HG02678 (cell line): ENCODE data around the gene TAS2R10.
"Not testable (repeated sequence)": the region's sequence is repeated elsewhere in the genome, so short reads cannot be mapped to it uniquely, and the experiment has no call there.

ENCODE experiments used
- ATAC-seq: cut with Tn5 transposase; IDR thresholded peaks from one replicate; pipeline ENCODE4 v1.9.1; 2021; ENCODE audit warnings: mild to moderate bottlenecking, moderate library complexity; ENCODE audit not compliant: unreplicated experiment

The TAS2R10 gene, protein sequence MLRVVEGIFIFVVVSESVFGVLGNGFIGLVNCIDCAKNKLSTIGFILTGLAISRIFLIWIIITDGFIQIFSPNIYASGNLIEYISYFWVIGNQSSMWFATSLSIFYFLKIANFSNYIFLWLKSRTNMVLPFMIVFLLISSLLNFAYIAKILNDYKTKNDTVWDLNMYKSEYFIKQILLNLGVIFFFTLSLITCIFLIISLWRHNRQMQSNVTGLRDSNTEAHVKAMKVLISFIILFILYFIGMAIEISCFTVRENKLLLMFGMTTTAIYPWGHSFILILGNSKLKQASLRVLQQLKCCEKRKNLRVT

DNA sequence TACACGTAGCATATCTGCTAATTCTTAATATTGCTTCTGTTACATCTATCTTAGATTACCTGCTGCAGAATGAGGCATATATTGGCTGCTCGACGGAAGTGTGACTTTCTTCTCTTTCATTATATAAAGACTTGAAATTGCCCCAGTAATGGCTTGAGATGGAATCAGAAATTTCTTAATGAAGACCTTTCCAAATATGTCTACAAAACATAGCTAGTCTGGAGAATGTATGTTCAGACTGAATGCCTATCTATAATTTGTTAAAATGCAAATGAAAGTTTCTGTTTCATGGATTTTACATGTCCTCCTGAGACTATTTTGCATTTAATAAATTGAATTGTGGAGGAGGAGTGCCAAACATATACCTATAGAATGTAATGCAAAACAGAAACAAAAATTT, at the start of gene TAS2R10:
TSS of gene TAS2R10 (minus strand) at position 101 of the 400 bp plus-strand sequence. CDS start at position 12, 89 bp downstream.
- ATAC-seq, result no peak

DNA sequence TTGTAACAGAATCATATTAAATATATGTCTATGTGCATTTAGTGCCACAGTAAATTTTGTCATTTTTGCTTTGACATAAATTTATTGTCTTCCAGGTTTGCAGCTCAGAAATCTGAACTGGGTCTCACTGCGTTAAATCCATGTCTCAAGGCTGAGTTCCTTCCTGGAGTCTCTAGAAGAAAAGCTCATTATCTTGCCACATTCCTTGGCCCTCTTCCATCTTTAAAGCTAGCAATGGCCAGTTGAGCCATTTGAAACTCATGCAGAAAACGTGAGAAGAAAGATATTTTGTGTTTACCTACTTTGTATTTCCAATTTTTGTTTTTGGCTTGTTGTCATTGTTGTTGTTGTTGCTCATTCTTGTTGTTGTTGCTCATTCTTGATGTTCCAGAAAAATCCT, 47.2 kb upstream of the TAS2R10 start:
- no peak for ATAC-seq

- no peak for ATAC-seq
Measured at GRCh38 chr12:10867381-10867780, 41.2 kb upstream of the TAS2R10 start.

DNA sequence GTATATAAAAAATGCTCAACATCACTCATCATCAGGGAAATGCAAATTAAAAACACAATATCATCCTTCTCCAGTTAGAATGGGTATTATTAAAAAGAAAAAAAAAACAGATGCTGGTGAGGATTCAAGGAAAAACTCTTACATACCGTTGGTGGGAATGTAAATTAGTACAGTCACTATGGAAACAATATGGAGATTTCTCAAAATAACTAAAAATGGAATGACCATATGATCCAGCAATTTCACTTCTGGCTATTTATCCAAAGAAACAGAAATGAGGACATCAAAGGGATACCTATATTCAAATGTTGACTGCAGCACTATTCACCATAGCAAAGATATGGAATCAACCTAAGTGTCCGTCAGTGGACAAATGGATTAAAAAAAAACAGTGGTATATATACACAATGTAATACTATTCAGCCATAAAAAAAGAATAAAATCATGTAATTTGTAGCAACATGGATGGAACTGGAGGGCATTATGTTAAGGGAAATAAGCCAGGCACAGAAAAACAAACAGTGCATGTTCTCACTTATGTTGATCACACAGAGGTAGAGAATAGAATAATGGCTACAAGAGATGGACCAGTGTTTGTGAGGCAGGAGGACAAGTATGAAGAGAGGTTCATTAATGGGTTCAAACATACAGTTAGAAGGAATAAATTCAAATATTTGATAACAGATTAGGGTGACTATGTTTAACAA, 37.5 kb upstream of the TAS2R10 start:
- no peak for ATAC-seq

DNA sequence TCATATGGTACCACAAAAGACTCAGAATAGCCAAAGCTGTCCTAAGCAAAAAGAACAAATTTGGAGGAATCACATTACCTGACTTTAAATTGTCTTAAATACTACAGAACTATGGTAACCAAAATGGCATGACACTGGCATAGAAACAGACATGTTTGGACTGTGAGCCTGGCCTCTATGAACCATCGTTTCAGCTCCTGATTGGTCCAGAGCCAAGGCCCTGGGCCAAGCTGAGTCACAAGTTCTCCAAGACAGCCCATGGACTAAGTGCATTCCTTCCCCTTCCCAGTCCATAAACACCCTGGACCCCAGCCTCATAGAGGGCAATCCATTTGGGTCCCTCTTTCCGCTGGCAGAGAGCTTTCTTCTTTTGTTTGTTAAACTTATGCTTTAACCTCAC, 35.2 kb upstream of the TAS2R10 start:
- no peak for ATAC-seq

DNA sequence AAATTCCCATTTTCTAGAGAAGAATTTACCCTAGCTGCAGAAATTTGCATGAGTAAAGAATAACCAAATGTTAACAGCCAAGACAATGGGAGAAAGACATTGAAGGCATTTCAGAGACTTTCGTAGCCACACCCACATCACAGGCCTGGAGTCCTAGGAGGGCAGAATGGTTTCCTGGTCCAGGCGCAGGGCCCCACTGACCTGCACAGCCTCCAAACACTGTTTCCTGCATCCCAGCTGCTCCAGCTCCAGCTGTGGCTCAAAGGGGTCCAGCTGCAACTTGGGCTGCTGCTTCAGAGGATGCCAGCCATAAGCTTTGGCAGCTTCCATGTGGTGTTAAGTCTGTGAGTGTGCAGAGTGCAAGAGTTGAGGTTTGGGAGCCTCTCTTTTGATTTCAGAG, 29.6 kb upstream of the TAS2R10 start:
- no peak for ATAC-seq

DNA sequence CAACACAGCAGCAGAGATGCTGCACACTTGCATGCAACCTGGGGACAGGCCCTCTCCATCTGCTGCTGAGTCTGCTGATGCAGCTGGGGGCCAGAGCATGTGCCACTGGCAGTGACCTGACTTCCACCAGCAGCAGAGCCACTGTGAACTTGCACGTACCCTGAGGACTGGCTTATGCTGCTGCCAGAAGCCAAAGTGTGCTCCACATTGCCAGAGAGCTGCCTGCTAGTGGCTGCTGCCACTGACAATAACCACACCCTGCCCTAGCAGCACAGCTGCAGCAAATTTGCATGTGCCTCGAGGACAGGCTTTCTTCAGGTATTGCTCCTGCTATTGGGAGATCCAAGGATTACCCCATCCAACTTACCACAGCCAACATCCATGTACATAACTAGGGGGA, 27.6 kb upstream of the TAS2R10 start:
- ATAC-seq, result no peak

GRCh38 chr12:10851243-10851858, 25.2 kb upstream of the TAS2R10 start:
- ATAC-seq, result no peak

DNA sequence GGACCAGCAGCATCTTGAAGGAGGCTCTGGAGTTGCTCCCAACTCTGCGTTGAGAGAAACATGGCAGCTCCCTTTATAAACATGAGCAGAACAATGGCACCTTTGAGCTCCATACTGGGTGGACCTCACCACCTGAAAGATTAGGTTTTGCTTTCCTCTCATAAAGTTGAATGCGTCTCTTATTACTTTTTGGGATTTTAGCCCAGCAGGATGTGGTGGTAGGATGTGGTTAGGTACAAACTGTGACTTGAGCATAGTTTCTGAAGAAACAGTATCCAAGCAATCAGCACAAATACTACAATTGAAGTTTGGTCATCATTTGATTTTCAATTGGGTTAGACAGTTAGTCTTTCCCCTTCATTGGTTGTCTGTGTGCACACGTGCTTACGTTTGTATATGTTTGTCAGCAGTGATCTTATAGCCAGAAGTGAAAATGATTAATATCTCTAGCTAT, 23.3 kb upstream of the TAS2R10 start, which contains the start of gene PRR4:
TSS of gene PRR4 (minus strand) at position 51 of the 454 bp plus-strand sequence. CDS start at position 13, 38 bp downstream.
- ATAC-seq, result no peak

- ATAC-seq, result no peak
Measured at GRCh38 chr12:10847744-10848143, 21.6 kb upstream of the TAS2R10 start.

DNA sequence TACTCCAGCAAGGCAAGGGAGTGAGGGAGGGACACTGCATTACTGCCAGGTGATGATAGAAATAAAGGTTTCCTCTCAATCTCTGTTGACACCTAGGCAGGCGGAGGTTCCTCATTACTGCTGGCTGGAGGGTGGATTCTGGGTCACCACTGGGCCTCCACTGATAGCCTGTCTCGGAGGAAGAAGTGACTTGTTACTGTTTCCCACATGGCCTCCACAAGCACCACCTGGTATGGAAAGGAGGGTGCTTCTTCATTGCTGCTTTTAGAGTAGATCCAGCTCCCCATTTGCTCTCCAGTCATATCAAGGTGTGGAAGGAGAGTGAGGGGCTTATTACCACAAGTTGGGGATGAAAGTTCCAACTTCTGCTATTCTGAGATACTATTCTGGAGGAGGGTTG, 16.7 kb upstream of the TAS2R10 start:
- no peak for ATAC-seq

DNA sequence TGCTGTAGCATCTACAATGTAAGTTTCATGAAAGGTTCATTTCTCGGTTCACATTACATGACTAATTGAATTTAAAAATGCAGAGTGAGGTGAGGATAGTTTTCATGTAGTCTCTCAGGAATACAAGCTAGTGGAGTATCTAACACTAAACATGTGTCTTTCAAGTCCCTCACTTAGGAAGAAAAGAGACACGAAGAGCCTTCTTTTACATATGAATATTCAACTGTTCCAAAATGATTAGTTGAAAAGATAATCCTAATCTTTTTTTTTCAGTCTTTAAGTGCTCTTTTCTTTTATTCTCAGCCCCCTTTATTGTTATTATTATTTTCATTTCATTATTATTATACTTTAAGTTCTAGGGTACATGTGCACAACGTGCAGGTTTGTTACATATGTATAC, 12.3 kb upstream of the TAS2R10 start:
- ATAC-seq, result no peak

- ATAC-seq, result no peak
Measured at GRCh38 chr12:10829994-10830393, 3.8 kb upstream of the TAS2R10 start.

GRCh38 chr12:10824957-10825356, 1.2 kb downstream of the TAS2R10 start:
- no peak for ATAC-seq

- no peak for ATAC-seq
Measured at GRCh38 chr12:10811883-10812536, 14.1 kb downstream of the TAS2R10 start.

DNA sequence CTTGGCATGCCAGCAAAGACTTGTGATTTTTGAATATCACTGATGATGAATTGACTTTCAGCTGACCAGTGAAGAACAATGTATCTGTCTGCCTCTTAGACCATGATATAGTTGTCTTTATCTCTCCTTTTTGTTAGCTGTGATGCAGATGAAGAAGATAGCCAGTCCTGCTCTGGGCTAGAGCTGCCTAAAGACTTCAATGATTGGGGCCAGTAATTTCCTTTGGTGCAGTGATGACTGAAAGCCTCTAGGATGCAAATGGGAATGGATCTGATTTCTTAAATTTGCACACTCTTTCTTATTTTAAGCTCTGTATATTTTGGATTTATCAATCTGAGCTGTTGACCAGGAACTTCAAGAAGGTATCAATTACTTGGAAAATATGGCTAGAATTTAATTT, 16.1 kb downstream of the TAS2R10 start, which contains the start of gene TAS2R9:
TSS of gene TAS2R9 (minus strand) at position 101 of the 400 bp plus-strand sequence. CDS start at position 8, 93 bp downstream.
- no peak for ATAC-seq

DNA sequence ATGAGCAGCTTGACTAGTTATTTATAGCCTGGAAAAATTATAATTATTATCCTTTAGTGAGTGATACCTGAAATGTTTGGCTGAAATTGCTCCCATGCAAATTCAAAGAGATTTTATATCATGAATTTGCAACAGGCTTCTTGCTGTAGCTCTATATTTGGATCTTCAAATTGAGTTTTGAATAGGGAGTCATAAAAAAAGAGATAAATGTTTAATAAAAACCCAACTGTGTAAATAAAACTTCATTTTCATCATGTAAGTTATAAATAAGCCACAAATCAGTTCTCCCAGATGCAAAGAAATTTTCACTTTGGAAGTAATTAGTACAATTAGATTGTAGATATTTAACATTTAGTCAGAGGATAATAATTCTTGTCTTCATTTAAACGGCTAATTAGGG, 19.0 kb downstream of the TAS2R10 start, which contains the start of gene TAS2R8:
TSS of gene TAS2R8 (minus strand) at position 101 of the 400 bp plus-strand sequence. CDS start 306 bp downstream, outside the sequence.
- ATAC-seq, result no peak

DNA sequence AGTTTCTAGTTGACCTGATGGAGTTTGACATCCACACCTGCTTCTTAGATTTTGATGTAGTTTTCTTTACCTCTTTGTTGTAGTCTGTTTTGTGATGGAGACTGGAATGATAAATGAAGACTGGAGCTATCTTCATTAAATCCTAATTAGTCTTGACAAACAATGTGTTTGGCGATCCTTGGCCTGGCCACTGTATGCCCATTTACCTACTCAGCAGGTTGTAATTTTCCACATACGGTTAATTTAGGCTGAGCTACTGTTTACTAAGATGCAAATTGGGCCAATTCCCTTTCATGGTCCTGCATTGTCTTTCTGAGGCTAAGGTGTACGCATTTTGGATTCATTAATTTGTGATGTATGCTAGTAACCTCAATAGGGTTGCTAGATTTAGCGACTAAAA, 23.6 kb downstream of the TAS2R10 start, which contains the start of gene TAS2R7:
TSS of gene TAS2R7 (minus strand) at position 41 of the 400 bp plus-strand sequence. CDS start 57 bp downstream, outside the sequence.
- no peak for ATAC-seq

DNA sequence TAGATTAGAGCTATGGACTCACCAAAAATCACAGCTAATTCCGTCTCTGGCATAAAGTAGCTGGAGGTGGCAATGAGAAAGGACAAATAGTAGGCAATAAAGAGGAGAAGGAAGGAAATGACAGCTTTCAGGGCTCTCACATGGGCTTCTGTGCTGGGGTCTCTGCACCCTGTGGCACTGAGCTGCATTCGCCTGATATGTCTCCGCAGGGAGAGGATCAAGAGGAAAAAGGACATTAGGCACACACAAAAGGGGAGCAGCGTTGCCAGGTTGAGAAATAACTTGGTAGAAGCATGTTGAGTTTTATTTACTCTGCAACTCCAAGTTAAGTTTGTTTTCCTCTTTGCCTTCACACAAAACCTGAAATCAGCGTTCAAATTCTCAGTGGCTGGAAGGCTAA, 24.4 kb downstream of the TAS2R10 start:
- no peak for ATAC-seq

DNA sequence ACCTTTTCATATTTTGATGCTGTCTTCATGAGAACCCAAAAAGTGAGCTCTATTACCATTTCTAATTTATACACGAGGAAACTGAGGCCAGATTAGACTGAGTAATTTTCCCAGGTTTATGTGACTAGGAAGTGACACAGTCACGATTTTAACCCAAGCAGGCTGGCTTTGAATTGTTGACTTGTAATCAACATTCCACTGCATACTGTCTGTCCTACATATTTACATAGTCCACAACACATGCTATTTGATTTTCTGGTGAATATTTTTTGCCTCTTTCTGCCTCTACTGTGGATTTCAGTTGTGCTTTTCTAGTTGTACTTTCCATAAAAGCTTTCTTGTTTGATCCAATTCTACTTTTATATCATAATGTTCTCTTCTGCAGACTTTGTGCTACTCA, 31.9 kb downstream of the TAS2R10 start:
- no peak for ATAC-seq

DNA sequence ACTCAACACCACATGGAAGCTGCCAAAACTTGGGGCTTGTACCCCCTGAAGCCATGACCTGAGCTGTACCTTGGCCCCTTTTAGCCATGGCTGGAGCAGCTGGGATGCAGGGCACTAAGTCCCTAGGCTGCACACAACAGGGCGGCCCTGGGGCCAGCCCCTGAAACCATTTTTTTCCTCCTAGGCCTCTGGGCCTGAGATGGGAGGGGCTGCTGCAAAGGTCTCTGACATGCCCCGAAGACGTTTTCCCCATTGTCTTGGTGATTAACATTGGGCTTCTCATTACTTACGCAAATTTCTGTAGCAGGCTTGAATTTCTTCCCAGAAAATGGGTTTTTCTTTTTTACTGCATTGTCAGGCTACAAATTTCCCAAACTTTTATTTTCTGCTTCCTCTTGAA, 34.4 kb downstream of the TAS2R10 start:
- not testable (repeated sequence) for ATAC-seq
